ENCODE measurements around the gene CRYGS. TPM values are rescaled to one million over a fixed set of nuclear protein-coding genes. Genes with fewer than 3 reads are reported as not detected.

Gene CRYGS
- total and polyA plus RNA-seq, 9 of the 15 experiments (the other 6 are each of a cell fraction or from before 2014, with no cell fraction given), result 1.5 to 3.8 (median 2.0) TPM

GRCh38 chr3:186570096-186570940 is 26.1 kb upstream of the CRYGS start, which contains the start of gene DNAJB11 (continued):
- TF ChIP-seq, protein P1, sequence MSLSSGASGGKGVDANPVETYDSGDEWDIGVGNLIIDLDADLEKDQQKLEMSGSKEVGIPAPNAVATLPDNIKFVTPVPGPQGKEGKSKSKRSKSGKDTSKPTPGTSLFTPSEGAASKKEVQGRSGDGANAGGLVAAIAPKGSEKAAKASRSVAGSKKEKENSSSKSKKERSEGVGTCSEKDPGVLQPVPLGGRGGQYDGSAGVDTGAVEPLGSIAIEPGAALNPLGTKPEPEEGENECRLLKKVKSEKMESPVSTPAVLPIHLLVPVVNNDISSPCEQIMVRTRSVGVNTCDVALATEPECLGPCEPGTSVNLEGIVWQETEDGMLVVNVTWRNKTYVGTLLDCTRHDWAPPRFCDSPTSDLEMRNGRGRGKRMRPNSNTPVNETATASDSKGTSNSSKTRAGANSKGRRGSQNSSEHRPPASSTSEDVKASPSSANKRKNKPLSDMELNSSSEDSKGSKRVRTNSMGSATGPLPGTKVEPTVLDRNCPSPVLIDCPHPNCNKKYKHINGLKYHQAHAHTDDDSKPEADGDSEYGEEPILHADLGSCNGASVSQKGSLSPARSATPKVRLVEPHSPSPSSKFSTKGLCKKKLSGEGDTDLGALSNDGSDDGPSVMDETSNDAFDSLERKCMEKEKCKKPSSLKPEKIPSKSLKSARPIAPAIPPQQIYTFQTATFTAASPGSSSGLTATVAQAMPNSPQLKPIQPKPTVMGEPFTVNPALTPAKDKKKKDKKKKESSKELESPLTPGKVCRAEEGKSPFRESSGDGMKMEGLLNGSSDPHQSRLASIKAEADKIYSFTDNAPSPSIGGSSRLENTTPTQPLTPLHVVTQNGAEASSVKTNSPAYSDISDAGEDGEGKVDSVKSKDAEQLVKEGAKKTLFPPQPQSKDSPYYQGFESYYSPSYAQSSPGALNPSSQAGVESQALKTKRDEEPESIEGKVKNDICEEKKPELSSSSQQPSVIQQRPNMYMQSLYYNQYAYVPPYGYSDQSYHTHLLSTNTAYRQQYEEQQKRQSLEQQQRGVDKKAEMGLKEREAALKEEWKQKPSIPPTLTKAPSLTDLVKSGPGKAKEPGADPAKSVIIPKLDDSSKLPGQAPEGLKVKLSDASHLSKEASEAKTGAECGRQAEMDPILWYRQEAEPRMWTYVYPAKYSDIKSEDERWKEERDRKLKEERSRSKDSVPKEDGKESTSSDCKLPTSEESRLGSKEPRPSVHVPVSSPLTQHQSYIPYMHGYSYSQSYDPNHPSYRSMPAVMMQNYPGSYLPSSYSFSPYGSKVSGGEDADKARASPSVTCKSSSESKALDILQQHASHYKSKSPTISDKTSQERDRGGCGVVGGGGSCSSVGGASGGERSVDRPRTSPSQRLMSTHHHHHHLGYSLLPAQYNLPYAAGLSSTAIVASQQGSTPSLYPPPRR (CRISPR knock-in tag; IDR thresholded peaks at IDR 0.05; ENCODE audit: borderline replicate concordance), result no peak
- TF ChIP-seq CREB1 (IDR thresholded peaks at IDR 0.05), result peak; percentile 99
- peak; percentile 97 for TF ChIP-seq CREB1 (CRISPR knock-in tag; IDR thresholded peaks at IDR 0.05)
- TF ChIP-seq, protein P2, sequence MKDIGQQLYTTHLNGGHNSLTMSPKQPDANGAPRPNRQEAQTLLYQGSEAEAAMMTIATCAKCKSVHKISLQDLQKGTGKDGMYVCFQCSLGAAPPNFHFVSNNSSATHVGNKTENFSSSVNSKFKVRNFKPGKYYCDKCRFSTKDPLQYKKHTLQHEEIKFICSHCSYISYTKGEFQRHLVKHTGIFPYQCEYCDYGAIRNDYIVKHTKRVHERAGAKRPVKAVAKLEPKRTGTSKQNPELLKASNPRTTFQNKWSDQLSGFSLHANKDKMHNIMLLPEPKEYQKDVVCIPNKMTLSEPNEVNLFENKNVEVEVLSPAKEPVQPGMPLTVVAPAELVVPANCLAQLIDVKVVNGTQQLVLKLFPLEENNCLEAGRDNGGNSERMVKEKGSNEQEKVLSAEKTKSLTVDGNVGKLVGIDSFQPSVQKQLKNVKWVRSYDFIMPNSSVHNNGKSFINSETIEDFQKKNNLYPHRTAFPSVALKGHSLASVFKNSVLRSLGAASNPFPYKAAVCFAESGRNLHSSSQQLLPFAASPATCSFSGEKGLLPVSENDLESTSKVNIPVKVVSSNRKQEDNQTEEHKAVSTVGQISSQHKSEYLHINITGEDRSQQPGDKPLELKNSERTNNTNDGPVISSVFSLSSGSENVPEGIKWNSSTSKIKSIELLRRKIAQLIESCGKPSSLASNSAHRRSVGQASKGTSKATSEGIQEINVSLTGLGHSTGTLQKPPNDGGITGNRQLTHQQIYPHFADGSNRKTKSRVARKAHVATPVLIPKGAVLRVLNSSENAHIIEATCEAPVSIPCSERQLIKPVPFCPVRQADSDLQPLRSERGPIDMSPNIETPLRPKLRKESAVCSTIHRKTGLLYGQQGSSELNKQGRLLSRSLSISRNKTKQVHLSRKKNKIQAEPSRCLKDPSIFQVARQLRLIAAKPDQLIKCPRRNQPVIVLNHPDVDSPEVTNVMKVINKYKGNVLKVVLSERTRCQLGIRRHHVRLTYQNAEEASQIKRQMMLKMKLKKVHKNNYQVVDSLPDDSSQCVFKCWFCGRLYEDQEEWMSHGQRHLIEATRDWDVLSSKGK (CRISPR knock-in tag; IDR thresholded peaks at IDR 0.05), result no peak
- peak in 1 of 2 experiments; percentile 67; a peak in 1 of 4 replicates for TF ChIP-seq FOXA3 (CRISPR knock-in tag; conservative IDR thresholded peaks at IDR 0.05 in 1 of 2, IDR thresholded peaks at IDR 0.05 in 1 of 2)
- TF ChIP-seq ZNF124 (CRISPR knock-in tag; IDR thresholded peaks at IDR 0.05), result no peak
- peak; percentile 91 for TF ChIP-seq ASH1L (IDR thresholded peaks at IDR 0.05; ENCODE audit: borderline replicate concordance, low read depth, partially characterized antibody)
- TF ChIP-seq NR1H2 (CRISPR knock-in tag; IDR thresholded peaks at IDR 0.05), result no peak
- TF ChIP-seq ZC3H11A (IDR thresholded peaks at IDR 0.05; ENCODE audit: low read depth, low read length), result no peak
- peak; percentile 66; the same call in 1 of the 2 replicates for TF ChIP-seq CTBP1 (IDR thresholded peaks at IDR 0.05; ENCODE audit: borderline replicate concordance)
- no peak for TF ChIP-seq ZBED1 (IDR thresholded peaks at IDR 0.05)
- no peak for TF ChIP-seq WHSC1 (IDR thresholded peaks at IDR 0.05; ENCODE audit: low read length)
- TF ChIP-seq ZNF699 (CRISPR knock-in tag; IDR thresholded peaks at IDR 0.05; ENCODE audit: insufficient replicate concordance), result no peak
- TF ChIP-seq DPF2 (IDR thresholded peaks at IDR 0.05), result no peak
- TF ChIP-seq ZKSCAN8 (CRISPR knock-in tag; IDR thresholded peaks at IDR 0.05), result no peak
- TF ChIP-seq ZNF324 (CRISPR knock-in tag; IDR thresholded peaks at IDR 0.05), result no peak
- TF ChIP-seq NFE2L1 (tag; IDR thresholded peaks at IDR 0.05; ENCODE audit: borderline replicate concordance, low read depth), result no peak
- TF ChIP-seq NCOA2 (IDR thresholded peaks at IDR 0.05; ENCODE audit: partially characterized antibody in 2 of 2), result no peak
- TF ChIP-seq HMG20A (CRISPR knock-in tag; conservative IDR thresholded peaks at IDR 0.05), result no peak
- TF ChIP-seq TBP (optimal IDR thresholded peaks at IDR 0.05; ENCODE audit: low read depth, low read length), result peak; percentile 96
- no peak for TF ChIP-seq CBX5 (IDR thresholded peaks at IDR 0.05; ENCODE audit: borderline replicate concordance, low read depth)
- no peak for TF ChIP-seq CAMTA2 (CRISPR knock-in tag; conservative IDR thresholded peaks at IDR 0.05)
